Esophagus muscularis mucosa (tissue), 4 donors: ENCODE results near the gene FTSJ1.

Source experiments
- CTCF ChIP-seq, 3 experiments: fragments of 200-600 bp in 2 of 3; fragments of 450-650 bp in 1 of 3; sonication (generic) in 2 of 3; IDR thresholded peaks; one replicate each; pipeline ENCODE4 v1.5.1; 2017 to 2019; ENCODE audit warnings: antibody characterized with exemption in 3 of 3, mild to moderate bottlenecking in 2 of 3, moderate library complexity in 1 of 3
- EP300 ChIP-seq: sonication (generic); formaldehyde crosslinking; IDR thresholded peaks from one replicate; pipeline ENCODE4 v1.6.1; 2017; ENCODE audit warnings: antibody characterized with exemption
- POLR2A ChIP-seq: fragments of 450-650 bp; IDR thresholded peaks from one replicate; pipeline ENCODE4 v1.6.1; 2017; ENCODE audit warnings: antibody characterized with exemption, moderate library complexity, mild to moderate bottlenecking, low read depth
- POLR2AphosphoS5 ChIP-seq, 2 donors: sonication (generic); formaldehyde crosslinking; IDR thresholded peaks; one replicate each; pipeline ENCODE4 v1.6.1; 2017; ENCODE audit warnings: antibody characterized with exemption in 2 of 2

DNA sequence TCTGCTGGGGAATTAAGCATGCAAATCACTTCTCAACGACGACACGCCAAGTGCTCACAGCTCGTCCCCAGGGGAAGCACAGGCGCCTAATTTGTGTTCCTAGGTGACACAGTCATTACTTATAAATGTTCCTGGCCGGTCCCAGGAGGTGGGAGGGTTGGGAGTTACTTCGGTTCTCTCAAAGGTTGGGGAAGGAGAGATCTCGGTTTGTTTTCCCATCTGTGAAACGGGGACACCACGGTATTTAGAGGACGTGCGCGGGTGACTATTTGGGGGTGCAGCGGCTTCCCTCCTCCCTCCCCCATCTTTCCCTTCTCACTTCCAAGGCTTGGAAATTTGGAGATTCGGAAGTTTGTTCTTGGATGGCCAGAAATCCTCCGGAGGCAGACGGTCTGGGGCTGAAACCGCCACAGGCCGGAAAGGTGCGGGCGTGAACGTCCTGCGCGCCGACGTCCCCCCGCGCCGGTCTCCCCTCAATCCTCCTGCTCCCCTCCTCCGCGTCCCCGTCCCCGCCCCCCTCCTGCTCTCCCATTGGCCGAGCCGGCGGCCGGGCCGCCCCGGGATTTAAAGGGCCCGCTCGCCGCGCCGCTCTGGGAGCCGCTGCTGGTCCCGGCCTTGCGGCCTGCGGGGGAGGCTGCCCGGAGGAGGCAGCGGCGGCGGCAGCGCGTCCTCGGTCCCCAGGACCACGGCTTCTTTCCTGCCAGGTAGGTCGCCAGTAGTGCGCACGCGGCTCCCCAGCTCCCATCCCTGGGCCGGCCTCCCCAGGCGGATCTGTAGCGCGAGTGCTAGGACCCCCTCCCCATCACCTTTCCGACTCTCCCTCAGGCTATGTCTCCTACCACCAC is 32.6 kb downstream of the FTSJ1 start, which contains the start of gene PORCN:
- TF ChIP-seq POLR2A, result no peak
- TF ChIP-seq CTCF (IDR thresholded peaks at IDR 0.05), result no peak
- TF ChIP-seq EP300, result no peak
- TF ChIP-seq POLR2AphosphoS5 (IDR thresholded peaks at IDR 0.05), result peak; percentile 25 to 79
